ENCODE measurements around the gene PPP2R2C. TPM values are rescaled to one million over a fixed set of nuclear protein-coding genes. Genes with fewer than 3 reads are reported as not detected.

The PPP2R2C gene
- total RNA-seq, 1 experiment from 2014 or later: not detected

GRCh38 chr4:6334203-6334887 is 138.1 kb downstream of the PPP2R2C start:
- DNase-seq (ENCODE audit: low spot score): no peak
- ChIA-PET POLR2A (ENCODE audit: low non-redundant PET) (no interaction called here), CTCF (interaction anchor here (0.7 kb wide), 1 partner anchor 335 kb away, joined by 3 read pairs; no protein-coding TSS in a partner anchor)
- TF ChIP-seq EZH2 (IDR thresholded peaks at IDR 0.05; ENCODE audit: borderline replicate concordance, low read depth, low read length, poor library complexity, severe bottlenecking) (no peak), CTCF (conservative IDR thresholded peaks at IDR 0.05; ENCODE audit: low read depth, low read length) (0 out of 2 replicates have a peak, but pooled peaks have one; percentile 6)
- H3K36me3 ChIP-seq (ENCODE audit: insufficient read depth, low read length, poor library complexity, severe bottlenecking): no peaks in the 10 kb centered on the region
- H3K27me3 ChIP-seq (replicated peaks; ENCODE audit: insufficient read depth, low read depth, low read length, poor library complexity): peaks cover 43% of the 10 kb centered on the region
- no TSS peak for BruUV-seq (replicated peaks)
- intact Hi-C loops (cut with micrococcal nuclease; ENCODE audit: unreplicated experiment): loop anchor here (5.0 kb wide), 1 partner anchor 213 kb away; no protein-coding TSS in a partner anchor
- H3K4me3 ChIP-seq (ENCODE audit: low read depth, low read length, poor library complexity, severe bottlenecking): no peak overlapping the region
- H3K4me1 ChIP-seq (ENCODE audit: insufficient read depth, low read length, poor library complexity, severe bottlenecking): no peaks in the 10 kb centered on the region
- H3K9me3 ChIP-seq (ENCODE audit: low read depth, low read length, poor library complexity, severe bottlenecking): no peaks in the 10 kb centered on the region
- H3K27ac ChIP-seq (ENCODE audit: low read depth, low read length, poor library complexity, severe bottlenecking): no peak overlapping the region

- Histone ChIP-seq H3K27ac (ENCODE audit: low read depth, low read length, poor library complexity, severe bottlenecking) (no peak overlapping the region), H3K4me3 (ENCODE audit: low read depth, low read length, poor library complexity, severe bottlenecking) (no peak overlapping the region), H3K9me3 (ENCODE audit: low read depth, low read length, poor library complexity, severe bottlenecking) (no peaks in the 10 kb centered on the region), H3K27me3 (replicated peaks; ENCODE audit: insufficient read depth, low read depth, low read length, poor library complexity) (peaks cover 43% of the 10 kb centered on the region), H3K4me1 (ENCODE audit: insufficient read depth, low read length, poor library complexity, severe bottlenecking) (no peaks in the 10 kb centered on the region), H3K36me3 (ENCODE audit: insufficient read depth, low read length, poor library complexity, severe bottlenecking) (no peaks in the 10 kb centered on the region)
- no TSS peak for BruUV-seq (replicated peaks)
- peak; percentile 43 for DNase-seq (ENCODE audit: low spot score)
- CTCF ChIA-PET: interaction anchor here (0.7 kb wide), 1 partner anchor 335 kb away, joined by 3 read pairs; no protein-coding TSS in a partner anchor
- TF ChIP-seq EZH2 (IDR thresholded peaks at IDR 0.05; ENCODE audit: borderline replicate concordance, low read depth, low read length, poor library complexity, severe bottlenecking) (no peak), CTCF (conservative IDR thresholded peaks at IDR 0.05; ENCODE audit: low read depth, low read length) (peak; percentile 72)
- intact Hi-C loops (cut with micrococcal nuclease; ENCODE audit: unreplicated experiment): loop anchor here (5.0 kb wide), 1 partner anchor 214 kb away; no protein-coding TSS in a partner anchor
- POLR2A ChIA-PET (ENCODE audit: low non-redundant PET): no interaction called here
Measured at GRCh38 chr4:6333301-6334202, 138.9 kb downstream of the PPP2R2C start.

- TF ChIP-seq CTCF (conservative IDR thresholded peaks at IDR 0.05; ENCODE audit: low read depth, low read length) (no peak), EZH2 (IDR thresholded peaks at IDR 0.05; ENCODE audit: borderline replicate concordance, low read depth, low read length, poor library complexity, severe bottlenecking) (no peak)
- Histone ChIP-seq H3K4me3 (ENCODE audit: low read depth, low read length, poor library complexity, severe bottlenecking) (no peak overlapping the region), H3K4me1 (ENCODE audit: insufficient read depth, low read length, poor library complexity, severe bottlenecking) (no peaks in the 10 kb centered on the region), H3K27ac (ENCODE audit: low read depth, low read length, poor library complexity, severe bottlenecking) (no peak overlapping the region), H3K36me3 (ENCODE audit: insufficient read depth, low read length, poor library complexity, severe bottlenecking) (no peaks in the 10 kb centered on the region), H3K27me3 (replicated peaks; ENCODE audit: insufficient read depth, low read depth, low read length, poor library complexity) (peaks cover 40% of the 10 kb centered on the region), H3K9me3 (ENCODE audit: low read depth, low read length, poor library complexity, severe bottlenecking) (no peaks in the 10 kb centered on the region)
- BruUV-seq (replicated peaks): no TSS peak
- no peak for DNase-seq (ENCODE audit: low spot score)
- intact Hi-C loops (cut with micrococcal nuclease; ENCODE audit: unreplicated experiment): loop anchor here (5.0 kb wide), 1 partner anchor 215 kb away; no protein-coding TSS in a partner anchor
- CTCF ChIA-PET: interaction anchor here (0.6 kb wide), 1 partner anchor 82 kb away, joined by 5 read pairs; no protein-coding TSS in a partner anchor
- POLR2A ChIA-PET (ENCODE audit: low non-redundant PET): no interaction called here
Measured at GRCh38 chr4:6332669-6333050, 139.8 kb downstream of the PPP2R2C start.
